Upper lobe of left lung (tissue), 6 donors: Measurements from ENCODE around the gene PPP1CA. TPM values are rescaled to one million over a fixed set of nuclear protein-coding genes. Genes with fewer than 3 reads are reported as not detected.
A peak's percentile ranks its signal among the peaks of the same experiment; 100 is the strongest.

ENCODE experiments used
- ATAC-seq, 2 donors: fragments of 200-7000 bp; cut with Tn5 transposase; one replicate each; pipeline ENCODE4 v1.9.1; 2022; ENCODE audit warnings: mild to moderate bottlenecking in 2 of 2, moderate library complexity in 2 of 2; ENCODE audit not compliant: low FRiP score in 2 of 2
- DNase-seq, 2 donors: peaks; one replicate each; pipeline ENCODE4 v3.0.0-alpha.2; 2019 to 2020
- H3K27ac ChIP-seq, 4 donors: fragments of 200-600 bp; sonication (generic); one replicate each; pipeline ENCODE4 v1.5.1; 2016 to 2019
- H3K27me3 ChIP-seq, 4 donors: fragments of 200-600 bp; sonication (generic); one replicate each; pipeline ENCODE4 v1.5.1; 2017 to 2019
- H3K36me3 ChIP-seq, 4 donors: fragments of 200-600 bp; sonication (generic); one replicate each; pipeline ENCODE4 v1.5.1; 2016 to 2019
- H3K4me1 ChIP-seq, 4 donors: fragments of 200-600 bp; sonication (generic); one replicate each; pipeline ENCODE4 v1.5.1; 2018 to 2019
- H3K4me3 ChIP-seq, 4 donors: fragments of 200-600 bp; sonication (generic); one replicate each; pipeline ENCODE4 v1.5.1; 2017 to 2019; ENCODE audit warnings: mild to moderate bottlenecking in 2 of 4, moderate library complexity in 1 of 4
- H3K9me3 ChIP-seq, 4 donors: fragments of 200-600 bp; sonication (generic); one replicate each; pipeline ENCODE4 v1.5.1; 2018 to 2019
- EP300 ChIP-seq, 4 donors: sonication (generic); formaldehyde crosslinking; IDR thresholded peaks; one replicate each; pipeline ENCODE4 v1.5.1; 2017; ENCODE audit warnings: antibody characterized with exemption in 4 of 4, control low read depth in 2 of 4
- POLR2A ChIP-seq, 4 donors: fragments of 450-650 bp; IDR thresholded peaks; one replicate each; pipeline ENCODE4 v1.5.1; 2016 to 2017; ENCODE audit warnings: antibody characterized with exemption in 4 of 4, mild to moderate bottlenecking in 2 of 4
- POLR2AphosphoS5 ChIP-seq, 2 donors: sonication (generic); formaldehyde crosslinking; IDR thresholded peaks; one replicate each; pipeline ENCODE4 v1.5.1; 2017; ENCODE audit warnings: antibody characterized with exemption in 2 of 2
- WGBS, 2 donors: methylation state at CpG; one replicate each; pipeline ENCODE4 v1.1.5; 2017 to 2018; 5-methylcytosine and 5-hydroxymethylcytosine counted together
- total RNA-seq, 6 donors: library from RNA; depleted of rRNA in 4 of 6; stranded (reverse); fragments of >200 nt in 4 of 6; gene quantifications; one replicate each; pipeline versions ENCODE4 v1.1.0 to v1.2.1, GENCODE V29; 2016 to 2021
- TF ChIP-seq, protein P1 (sequence below), 6 experiments: fragments of 450-650 bp in 4 of 6; fragments of 200-600 bp in 2 of 6; sonication (generic) in 2 of 6; IDR thresholded peaks; one replicate each; pipeline ENCODE4 v1.5.1; 2016 to 2019; ENCODE audit warnings: antibody characterized with exemption in 6 of 6
- donor health status: DM: no; HTN: no; CAD: no; lungs with moderate emphysema.
- donor health status: DM: no; HTN: yes; CAD: no; lungs with severe emphysema.

PPP1CA gene
- total RNA-seq, 6 donors from 2014 or later = 83.8 to 191 (median 135) TPM

DNA sequence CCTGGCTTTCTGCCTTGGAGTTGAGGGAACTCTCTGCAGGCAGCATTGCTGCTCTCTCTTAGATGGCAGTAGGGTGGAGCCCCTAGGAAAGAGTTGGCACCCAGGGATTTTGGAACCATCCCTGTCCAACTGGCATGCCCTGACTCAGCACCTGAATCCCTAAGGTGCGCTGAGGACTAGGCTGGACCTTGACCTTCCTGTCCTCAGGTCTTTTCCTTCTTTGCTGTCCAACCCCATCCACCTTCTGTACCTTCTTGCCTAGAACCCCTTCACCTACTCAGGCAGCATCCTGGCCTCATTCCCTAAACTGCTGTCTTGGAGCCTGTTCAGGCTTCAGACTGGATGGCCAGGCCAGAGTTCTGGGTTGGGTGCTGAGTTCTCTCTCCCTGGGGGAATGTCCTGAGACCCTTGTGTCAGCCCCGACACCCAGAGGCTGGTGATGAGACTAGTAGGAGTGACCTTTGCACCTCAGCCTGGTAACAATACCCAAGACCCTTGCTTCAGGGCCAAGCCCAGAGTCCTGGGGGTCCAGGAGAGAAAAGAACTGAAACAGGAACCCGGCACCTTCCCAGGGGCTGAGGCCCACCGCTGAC, 45.8 kb downstream of the PPP1CA start:
- Histone ChIP-seq H3K4me1 (peaks cover 53 to 72% (median 60%) of the 10 kb centered on the region in 4 donors), H3K27ac (peak overlapping the region; percentile 97 to 100 (median 98)), H3K4me3 (no peak overlapping the region), H3K9me3 (no peaks in the 10 kb centered on the region), H3K27me3 (no peaks in the 10 kb centered on the region), H3K36me3 (no peaks in the 10 kb centered on the region)
- ATAC-seq (no peak), DNase-seq (no peak)
- whole genome bisulfite sequencing, 2 donors = 81 to 85% methylated on average over 4 of the region's 4 CpGs
- TF ChIP-seq, protein P1, sequence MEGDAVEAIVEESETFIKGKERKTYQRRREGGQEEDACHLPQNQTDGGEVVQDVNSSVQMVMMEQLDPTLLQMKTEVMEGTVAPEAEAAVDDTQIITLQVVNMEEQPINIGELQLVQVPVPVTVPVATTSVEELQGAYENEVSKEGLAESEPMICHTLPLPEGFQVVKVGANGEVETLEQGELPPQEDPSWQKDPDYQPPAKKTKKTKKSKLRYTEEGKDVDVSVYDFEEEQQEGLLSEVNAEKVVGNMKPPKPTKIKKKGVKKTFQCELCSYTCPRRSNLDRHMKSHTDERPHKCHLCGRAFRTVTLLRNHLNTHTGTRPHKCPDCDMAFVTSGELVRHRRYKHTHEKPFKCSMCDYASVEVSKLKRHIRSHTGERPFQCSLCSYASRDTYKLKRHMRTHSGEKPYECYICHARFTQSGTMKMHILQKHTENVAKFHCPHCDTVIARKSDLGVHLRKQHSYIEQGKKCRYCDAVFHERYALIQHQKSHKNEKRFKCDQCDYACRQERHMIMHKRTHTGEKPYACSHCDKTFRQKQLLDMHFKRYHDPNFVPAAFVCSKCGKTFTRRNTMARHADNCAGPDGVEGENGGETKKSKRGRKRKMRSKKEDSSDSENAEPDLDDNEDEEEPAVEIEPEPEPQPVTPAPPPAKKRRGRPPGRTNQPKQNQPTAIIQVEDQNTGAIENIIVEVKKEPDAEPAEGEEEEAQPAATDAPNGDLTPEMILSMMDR (IDR thresholded peaks at IDR 0.05) = no peak
- TF ChIP-seq POLR2AphosphoS5 (IDR thresholded peaks at IDR 0.05) (no peak), EP300 (IDR thresholded peaks at IDR 0.05) (no peak), POLR2A (IDR thresholded peaks at IDR 0.05) (no peak)

DNA sequence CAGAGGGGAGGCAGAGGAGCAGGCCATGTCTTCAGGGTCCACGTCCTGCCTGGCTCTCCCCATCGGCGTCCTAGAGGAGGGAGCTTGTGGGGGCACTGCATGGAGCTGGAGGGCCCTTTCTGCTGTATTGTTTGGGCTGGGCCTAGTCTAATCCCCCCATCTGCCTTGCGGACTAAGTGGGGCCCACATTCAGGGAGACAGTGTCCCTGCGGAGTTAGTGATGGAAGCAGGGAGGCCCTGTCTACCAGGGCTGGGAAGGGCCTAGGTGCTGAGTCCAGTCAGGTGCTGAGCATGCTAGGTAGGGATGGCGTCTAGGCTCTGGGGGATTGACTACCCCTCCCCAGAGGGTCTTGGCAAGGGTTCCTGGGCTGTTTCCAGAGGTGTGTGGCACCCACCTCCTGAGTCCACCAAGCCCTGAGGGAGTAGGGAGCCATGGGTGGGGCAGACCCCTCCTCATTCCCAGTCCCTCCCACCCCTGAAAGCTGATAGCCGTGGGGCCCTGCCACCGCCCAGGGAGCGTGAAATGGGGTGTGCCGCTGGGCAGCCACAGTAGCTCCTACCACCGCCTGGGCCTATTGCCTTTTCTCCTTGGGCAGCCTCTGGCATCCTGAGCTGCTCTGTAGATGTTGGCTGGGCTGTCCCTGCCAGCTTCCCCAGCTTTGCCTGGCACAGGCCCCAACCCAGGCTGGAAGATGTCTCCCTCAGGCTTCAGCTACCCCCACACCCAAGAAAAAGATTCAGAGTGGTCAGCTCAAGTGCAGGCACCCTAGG, 46.5 kb downstream of the PPP1CA start:
- Histone ChIP-seq H3K27ac (peak overlapping the region; percentile 97 to 100 (median 98)), H3K36me3 (no peaks in the 10 kb centered on the region), H3K9me3 (no peaks in the 10 kb centered on the region), H3K4me1 (peaks cover 55 to 76% (median 62%) of the 10 kb centered on the region in 4 donors), H3K4me3 (no peak overlapping the region), H3K27me3 (no peaks in the 10 kb centered on the region)
- 79 to 80% methylated on average over 7 to 10 of the region's 11 CpGs for WGBS, 2 donors
- DNase-seq = peak in 1 of 2 donors; percentile 69
- ATAC-seq = no peak
- TF ChIP-seq, protein P1 (IDR thresholded peaks at IDR 0.05) = no peak
- TF ChIP-seq EP300 (IDR thresholded peaks at IDR 0.05) (no peak), POLR2A (IDR thresholded peaks at IDR 0.05) (no peak), POLR2AphosphoS5 (IDR thresholded peaks at IDR 0.05) (no peak)

DNA sequence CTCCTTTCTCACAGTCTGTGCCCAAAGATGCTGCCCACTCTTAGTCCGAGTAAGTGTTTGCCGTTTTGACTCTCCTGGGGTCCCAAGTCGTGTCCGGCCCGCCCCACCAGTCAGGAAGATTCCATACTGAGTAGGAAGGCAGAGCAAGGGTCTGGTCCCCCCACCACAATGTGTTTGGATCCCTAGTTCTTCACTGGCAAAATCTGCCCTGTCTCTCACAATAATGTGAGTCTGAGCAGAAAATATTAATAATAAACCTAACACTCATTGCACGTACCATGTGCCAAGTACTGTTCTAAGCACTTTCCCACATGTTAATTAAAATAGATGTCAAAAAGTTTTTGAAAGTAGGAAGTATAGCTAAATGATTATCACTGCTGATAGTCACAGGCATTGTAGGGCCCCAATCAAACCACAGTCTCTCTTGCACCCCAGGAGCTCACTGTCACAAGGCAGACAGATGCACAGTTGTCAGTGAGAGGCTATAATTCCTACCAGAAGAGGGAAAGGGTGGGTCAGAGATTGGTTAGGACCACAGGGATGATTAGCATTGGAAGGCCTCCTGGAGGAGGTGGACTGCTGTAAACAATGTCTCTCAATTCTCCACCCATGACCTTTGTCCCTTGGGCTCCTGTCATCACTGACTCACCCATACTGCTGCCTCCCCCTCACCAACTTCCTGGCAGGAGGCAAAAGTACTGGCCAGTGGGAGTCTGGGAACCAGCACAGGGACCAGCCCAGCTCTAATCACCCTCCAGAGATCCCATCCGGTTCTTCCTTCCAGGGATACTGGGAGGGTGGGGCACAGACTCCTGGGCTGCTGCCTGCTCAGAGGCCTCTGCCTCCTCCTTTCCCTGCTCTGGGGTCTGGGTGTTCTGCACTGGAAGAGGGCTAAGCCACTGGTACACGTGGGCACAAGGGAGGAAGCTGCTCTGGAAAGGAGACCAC, 47.3 kb downstream of the PPP1CA start:
- Histone ChIP-seq H3K36me3 (no peaks in the 10 kb centered on the region), H3K4me1 (peaks cover 55 to 76% (median 62%) of the 10 kb centered on the region in 4 donors), H3K4me3 (peak overlapping the region in 3 of 4 donors; percentile 55 to 73 (median 62)), H3K27me3 (no peaks in the 10 kb centered on the region), H3K9me3 (no peaks in the 10 kb centered on the region), H3K27ac (peak overlapping the region; percentile 97 to 100 (median 98))
- TF ChIP-seq POLR2AphosphoS5 (IDR thresholded peaks at IDR 0.05) = peak; percentile 91 to 94
- peak in 1 of 4 donors; percentile 23 for TF ChIP-seq POLR2A (IDR thresholded peaks at IDR 0.05)
- peak in 3 of 4 donors; percentile 76 to 90 (median 88) for TF ChIP-seq EP300 (IDR thresholded peaks at IDR 0.05)
- TF ChIP-seq, protein P1 (IDR thresholded peaks at IDR 0.05) = peak in 2 of 6 experiments; percentile 12 to 17
- ATAC-seq = peak; percentile 0 to 42
- WGBS, 2 donors = 27 to 34% methylated on average over 7 to 8 of the region's 8 CpGs
- peak in 1 of 2 donors; percentile 77 for DNase-seq

DNA sequence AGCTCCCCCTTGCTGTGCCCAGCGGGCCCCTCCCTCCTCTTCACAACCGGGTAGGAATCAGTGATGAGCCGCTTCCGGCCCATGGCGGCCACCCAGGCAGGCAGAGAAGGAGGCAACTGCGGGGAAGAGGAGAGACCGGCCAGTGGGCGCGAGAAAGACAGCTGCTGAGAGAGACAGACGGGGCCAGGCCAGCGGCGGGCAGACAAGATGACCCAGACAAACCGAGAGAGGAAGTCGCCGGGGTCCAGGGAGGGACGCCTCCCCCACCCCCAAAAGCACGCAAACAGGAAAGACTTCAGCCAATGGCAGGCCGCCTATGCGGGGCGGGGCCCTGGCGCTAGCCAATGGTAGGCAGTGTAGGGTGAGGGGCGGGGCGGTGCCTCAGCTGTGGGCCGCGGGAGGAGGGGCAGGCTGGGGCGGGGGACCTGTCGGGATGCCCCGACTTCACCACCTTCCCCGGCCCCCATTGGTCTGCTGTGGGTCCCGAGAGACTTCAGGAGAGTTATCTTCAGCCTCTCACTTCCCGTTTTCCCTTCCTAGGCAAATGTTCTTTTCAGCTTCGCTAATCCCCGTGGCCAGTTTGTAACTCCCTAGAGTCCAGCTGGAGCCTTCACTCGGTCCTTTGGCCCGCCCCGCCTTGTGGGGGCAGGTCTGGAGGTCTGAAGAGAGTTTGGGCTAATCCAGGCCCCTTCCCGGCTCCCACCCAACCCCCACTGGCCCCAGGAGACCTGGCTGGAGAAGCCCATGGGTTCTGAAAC, 48.2 kb downstream of the PPP1CA start, which contains the start of gene POLD4:
TSS of gene POLD4 (minus strand) at position 230 of the 758 bp plus-strand sequence. CDS start at position 83, 147 bp downstream.
- Histone ChIP-seq H3K27ac (peak within 1 kb of the TSS; percentile 97 to 100 (median 98)), H3K4me3 (peak within 1 kb of the TSS; percentile 55 to 73 (median 66)), H3K27me3 (no peaks in the 10 kb centered on the region), H3K9me3 (no peaks in the 10 kb centered on the region), H3K36me3 (no peaks in the 10 kb centered on the region), H3K4me1 (peaks cover 55 to 75% (median 64%) of the 10 kb centered on the region in 4 donors)
- TF ChIP-seq EP300 (IDR thresholded peaks at IDR 0.05) (peak in 1 of 4 donors; percentile 72), POLR2A (IDR thresholded peaks at IDR 0.05) (peak in 3 of 4 donors; percentile 86 to 97 (median 90)), POLR2AphosphoS5 (IDR thresholded peaks at IDR 0.05) (peak; percentile 94 to 95)
- TF ChIP-seq, protein P1 (IDR thresholded peaks at IDR 0.05) = peak in 3 of 6 experiments; percentile 3 to 13 (median 13)
- ATAC-seq = peak; percentile 95 to 97
- WGBS, 2 donors = 0% methylated on average over 26 to 36 of the region's 37 CpGs
- peak; percentile 99 for DNase-seq
